Astrocyte of the hippocampus (primary cell): ENCODE data around the gene RBMS2.

ENCODE experiments used
- DNase-seq: peaks from one replicate; pipeline ENCODE4 v3.0.0; 2011; ENCODE audit warnings: low read depth, low spot score

Gene RBMS2

DNA sequence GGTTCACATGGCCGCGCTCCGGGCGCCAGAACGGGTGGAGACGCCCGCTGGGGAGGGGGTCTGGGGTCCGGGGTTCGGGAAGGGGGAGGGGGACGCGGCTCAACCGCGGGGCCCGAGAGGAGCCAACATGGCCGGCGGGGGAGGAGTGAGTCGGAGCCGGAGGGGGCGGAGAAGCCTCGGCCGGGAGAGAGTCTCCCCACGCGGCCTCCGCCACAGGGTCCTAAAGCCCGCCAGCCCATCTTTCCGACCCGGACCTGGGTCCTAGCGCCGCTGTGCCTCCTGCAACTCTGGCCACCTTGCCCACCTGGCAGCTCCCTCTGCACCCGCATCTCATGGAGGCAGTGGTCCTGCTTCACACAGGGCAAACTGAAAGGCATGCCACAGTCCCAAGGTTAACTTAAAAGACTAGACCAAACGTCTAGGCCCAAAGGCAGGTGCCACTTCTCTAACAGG lies 108.6 kb downstream of the RBMS2 start, which contains the start of gene BAZ2A:
Gene BAZ2A (minus strand): TSS at position 147 of the 453 bp plus-strand sequence. CDS start 12,796 bp downstream, outside the sequence.
- peak; percentile 94 for DNase-seq

DNA sequence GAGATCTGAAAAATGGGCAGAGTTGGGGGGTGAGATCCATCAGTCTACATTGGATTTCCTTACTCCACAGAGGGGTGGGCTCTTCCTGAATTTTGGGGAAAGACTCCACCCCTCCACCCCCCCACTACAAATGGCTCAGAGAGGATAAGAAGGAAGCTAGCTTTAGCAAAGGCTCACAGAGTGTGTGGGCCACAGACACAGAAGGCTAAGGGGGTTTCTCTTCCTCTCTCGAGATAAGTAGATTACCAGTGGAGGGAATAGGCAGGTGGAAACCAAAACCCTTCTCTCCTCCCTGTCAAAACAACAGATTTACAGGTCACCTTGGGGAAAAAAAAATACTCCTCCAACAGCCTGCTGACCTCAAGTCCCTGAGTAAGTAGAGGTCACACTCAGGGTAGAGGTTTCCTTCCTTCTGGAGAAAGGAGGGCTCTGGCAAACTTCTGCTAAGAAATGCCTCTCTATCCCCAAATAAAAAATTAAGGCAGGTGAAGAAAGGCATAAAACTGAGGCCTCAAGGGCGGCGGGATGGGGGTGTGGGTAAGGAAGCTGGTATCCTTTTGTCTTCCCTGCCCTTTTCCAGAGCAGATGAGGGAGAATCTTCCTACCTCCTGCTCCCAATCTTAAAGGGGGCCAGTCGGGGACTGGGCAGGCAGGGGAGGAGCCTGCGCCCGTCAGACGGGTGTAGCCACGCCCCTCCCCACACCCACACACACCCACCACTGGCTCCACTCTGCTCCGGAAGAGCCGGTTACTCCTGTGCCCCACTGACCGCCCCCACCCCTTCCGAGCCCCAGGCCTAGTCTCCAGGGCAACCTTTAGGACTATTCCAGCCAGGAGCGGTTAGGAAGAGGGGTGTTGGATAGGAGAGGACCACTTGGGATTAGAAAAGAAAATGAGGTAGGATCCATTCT lies 110.4 kb downstream of the RBMS2 start:
- peak; percentile 47 for DNase-seq

DNA sequence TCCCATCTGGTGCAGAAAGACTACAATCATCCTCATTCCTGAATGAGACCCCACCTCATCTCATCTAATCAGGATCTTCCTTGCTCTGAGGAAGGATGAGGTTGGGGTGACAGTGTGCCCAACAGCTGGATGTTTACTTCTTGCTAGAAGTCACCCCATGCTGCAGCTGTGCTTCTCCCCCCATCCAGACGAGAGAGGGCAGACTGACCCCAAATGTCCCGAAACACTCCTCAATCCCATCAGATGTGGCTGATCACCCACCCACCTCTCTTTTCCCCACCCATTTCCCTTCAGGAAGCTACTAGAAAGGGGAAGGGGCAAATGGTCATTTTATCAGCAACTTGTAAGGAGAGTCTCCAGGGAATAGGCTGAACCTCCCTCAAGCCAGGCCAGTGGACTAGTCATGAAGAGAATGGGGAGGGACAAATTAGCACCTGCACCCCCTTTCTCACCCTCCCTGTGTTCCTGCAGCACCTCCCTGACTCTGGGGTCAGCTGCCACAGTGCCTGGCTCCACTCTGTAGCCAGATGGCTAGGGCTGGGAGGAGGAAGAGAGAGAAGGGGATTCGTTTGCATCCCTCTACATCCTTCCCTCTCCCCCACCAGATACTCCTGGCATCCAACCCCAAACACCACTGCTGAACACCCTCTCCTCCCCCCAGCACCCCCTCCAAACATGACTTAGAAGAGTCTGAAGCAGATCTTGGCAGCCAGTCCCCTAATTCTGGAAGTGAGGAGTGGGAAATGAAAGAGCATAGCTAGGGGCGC lies 111.3 kb downstream of the RBMS2 start:
- no peak for DNase-seq

DNA sequence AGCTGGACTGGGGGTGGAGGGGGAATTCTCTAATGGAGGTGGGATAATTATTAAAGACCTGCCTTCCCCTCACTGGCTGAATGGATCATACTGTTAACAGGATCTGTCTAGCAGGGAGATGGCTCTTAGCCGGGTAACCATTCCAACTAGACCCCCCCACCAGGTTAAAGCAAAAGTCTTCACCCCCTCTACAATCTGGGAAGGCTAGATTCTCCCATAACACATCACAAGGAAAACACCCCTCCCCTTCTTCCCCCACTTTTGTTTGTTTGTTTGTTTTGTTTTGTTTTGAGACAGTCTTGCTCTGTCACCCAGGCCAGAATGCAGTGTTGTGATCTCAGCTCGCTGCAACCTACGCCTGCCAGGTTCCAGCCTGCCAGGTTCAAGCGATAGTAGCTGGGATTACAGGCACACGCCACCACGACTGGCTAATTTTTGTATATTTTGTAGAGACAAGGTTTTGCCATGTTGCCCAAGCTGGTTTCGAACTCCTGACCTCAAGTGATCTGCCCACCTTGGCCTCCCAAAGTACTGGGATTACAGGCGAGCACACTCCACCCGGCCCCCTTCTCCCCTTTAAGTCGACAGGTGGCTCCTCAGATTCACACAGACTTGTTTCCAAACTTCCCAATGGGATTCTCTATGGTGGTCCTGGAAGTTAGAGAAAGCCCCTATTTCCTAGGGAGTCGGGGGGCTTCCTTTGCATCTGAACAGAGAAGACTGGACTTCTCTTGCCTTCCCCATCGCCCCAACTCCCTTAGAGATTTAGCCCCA lies 112.0 kb downstream of the RBMS2 start:
- no peak for DNase-seq

DNA sequence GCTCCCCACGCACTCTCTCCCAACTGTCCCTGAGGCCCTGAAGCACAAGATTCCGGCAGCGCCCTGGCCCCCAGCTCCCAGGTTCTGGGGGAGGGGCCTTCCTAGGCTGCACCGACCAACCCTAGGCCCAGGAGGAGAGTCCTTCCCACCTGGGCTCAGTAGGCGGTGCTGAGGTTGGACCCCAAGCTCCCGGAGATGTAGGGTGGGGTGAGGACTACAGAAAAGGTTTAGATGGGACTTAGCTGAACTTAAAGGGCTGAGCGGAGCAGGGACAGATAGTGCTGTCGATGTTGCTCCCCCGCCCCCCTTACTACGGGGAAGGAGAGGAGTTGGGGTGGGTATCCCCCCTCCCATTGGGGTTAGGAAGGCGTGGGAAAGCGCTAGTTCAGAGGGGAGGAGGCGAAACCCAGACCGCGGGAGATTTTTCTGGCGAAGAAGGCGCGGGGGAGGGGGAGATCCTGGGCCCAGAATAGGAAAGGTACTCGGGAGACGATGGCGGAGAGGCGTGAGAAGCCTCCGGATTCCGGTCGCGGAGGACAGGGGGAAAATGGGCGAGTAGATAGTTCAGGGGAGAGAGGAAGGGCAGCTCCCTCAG lies 112.7 kb downstream of the RBMS2 start:
- peak; percentile 45 for DNase-seq

DNA sequence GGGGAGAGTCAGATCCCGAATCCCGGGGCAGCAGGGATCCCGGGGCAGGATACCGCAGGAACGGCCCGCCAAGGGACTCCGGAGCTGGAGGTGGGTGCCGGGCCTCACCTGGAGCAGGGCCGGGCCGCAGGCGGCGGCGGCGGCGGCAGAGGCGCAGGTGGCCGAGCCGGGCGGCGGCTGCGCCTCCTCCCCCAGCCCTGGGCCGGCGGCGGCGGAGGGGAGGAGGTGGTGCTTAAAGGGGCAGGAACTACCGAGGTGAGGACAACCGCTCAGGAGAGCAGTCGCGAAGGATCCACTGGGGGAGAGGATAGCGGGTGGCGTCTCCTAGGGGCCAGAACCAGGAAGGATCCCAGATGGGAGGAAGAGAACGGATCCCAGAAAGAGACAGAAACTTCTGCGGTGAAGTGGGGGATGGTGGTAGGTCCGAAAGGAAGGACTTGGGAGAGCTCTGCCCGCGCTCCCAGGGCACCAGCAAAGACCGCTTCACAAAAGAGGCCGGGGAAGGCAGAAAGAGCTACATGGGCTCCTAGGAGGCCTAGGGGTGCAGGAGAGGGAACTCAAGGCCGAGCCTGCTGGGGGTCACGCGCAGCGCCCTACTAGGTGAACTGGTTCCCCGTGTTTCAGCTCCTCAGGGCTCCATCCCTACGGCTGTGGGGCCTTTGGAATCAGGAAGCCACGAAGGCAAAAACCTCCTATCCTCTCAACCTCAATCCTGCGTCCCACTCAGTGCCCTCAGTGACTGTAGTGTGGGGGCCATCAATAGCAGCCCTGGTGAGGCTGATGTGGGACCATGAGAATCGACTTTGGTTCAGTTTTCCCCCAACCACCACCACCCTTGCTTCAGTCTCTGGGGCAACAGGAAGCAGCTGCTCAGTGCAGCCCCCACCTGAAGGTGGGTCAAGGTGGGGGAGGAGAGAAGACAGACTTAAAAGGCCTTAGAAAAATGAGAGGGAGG lies 113.5 kb downstream of the RBMS2 start:
- peak; percentile 84 for DNase-seq

DNA sequence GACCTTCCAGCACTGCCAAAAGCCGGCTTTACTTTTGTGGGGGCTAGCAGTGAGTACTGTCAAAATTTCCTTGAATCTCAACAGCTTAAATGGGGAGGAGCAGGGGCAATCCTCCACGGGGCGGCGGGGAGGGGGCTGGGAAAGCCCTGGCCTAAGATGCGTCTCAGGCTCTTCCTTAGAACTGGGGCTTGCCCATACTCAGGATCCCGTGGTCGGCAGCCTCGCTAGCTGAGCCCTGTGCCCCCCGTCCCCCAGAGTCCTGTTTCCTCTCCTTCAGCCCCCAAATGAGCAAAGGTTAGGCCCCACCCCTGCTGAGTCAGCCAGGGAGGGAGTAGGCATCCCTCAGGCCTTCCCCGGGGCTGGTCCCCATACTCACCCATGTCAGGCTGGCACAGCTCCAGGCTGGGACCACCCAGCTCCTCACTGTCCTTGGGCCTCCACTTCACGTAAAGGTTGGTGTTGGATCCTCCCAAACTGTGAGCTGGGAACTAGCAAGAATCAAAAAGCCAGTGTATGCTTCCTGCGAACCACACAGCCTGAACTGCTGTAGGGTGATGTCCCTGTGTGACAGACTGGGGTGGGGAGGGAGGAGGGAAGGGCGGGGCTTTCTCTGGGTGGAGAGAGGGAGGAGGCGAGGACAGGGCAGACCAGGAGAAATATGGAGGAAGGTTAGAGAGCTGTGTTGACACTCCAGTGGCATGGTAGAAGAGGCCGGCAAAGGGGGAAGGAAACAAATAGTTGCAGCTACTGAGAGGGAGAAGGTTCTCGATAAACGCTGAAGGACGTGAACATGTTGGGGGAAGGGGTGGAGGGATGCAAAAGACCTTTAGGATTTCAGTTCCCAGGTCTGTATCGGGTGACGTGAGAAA lies 114.4 kb downstream of the RBMS2 start:
- DNase-seq, result peak; percentile 92

DNA sequence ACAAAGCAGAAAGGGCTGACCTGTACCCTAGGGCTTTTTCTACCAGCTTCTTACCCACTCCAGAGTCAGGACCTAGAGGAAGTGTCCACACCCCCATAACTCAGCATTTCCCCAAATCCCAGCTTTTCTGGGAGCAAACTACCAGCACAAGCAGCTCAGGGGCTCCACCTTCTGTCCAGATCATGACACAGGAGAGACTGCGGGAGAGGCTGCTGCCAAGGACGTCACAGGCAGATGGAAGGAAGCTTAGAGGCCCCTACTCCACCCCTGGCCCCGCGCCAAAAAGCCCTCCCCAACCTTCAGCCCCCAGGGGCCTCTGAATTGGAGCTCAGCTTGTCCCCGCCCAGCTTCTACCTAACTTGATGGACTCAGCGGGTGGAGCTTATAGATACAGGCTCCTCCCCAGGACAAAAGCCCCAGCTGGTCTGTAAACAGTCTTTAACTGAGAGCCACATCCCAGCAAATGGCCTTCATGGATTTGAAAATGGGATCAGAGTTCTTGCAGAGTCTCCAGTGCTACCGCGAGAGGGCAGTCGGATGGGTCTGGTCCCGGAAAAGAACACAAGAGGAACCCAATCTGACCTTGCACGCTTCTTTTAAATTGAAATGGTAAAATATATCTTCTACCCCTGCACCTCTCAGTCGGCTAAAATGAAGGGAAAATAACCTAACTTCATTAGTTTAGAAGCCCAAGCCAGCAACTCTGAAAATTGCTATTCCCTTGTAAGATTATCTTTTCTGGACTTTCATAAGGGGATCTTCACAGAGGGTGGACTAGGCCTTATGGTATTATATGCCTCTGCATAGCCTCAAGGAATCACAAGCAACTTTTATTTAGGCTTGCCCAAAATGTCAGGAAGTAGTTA lies 115.3 kb downstream of the RBMS2 start:
- peak; percentile 99 for DNase-seq

DNA sequence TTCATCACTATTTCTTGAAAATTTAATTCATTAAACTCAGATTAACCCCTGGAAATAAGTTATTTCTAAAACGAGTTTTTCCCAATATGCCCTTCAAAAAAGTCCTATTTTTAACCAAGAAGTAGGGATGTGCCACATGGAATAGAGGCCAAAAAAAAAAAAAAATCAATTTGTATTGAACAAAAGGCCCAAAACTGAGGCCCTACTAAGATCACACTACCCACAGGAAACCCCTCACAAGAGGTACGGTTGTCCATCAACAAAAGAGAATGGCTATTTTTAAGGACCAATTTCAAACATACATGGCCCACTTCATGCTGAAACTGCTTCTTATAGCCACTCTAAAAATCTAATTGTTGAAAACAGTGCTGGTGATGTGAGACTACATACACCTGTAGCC lies 116.0 kb downstream of the RBMS2 start:
- DNase-seq, result no peak

DNA sequence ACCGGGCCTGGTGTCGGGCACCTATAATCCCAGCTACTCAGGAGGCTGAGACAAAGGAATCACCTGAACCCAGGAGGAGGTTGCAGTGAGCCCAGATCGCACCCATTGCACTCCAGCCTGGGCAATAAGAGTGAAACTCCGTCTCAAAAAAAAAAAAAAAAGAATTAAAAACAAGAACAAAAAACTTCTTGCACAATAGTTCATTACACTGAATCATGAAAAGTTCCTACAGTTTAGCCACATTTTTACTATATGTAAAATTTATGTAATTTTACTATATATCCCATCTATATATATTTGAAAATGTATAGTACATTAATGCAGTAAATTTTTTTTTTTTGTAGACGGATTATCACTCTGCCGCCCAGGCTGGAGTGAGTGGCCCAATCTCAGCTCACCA lies 119.6 kb downstream of the RBMS2 start:
- DNase-seq, result no peak

DNA sequence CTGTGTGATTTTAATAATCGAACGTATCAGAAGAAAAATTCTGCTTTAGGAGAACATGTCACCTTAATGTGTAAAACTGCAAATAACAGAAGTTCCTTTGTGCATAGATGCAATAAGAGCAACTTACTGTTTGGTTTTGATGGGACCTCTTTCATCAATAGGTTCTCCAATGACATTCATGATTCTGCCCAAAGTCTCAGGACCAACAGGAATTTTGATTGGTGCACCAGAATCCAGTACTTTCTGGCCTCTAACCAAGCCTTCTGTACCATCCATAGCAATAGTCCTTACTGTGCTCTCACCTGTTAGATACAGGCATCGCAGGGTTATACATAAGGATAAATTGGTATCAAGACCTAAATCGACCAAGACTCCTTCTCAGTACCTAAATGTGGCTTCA lies 123.0 kb downstream of the RBMS2 start:
- DNase-seq, result peak; percentile 35

DNA sequence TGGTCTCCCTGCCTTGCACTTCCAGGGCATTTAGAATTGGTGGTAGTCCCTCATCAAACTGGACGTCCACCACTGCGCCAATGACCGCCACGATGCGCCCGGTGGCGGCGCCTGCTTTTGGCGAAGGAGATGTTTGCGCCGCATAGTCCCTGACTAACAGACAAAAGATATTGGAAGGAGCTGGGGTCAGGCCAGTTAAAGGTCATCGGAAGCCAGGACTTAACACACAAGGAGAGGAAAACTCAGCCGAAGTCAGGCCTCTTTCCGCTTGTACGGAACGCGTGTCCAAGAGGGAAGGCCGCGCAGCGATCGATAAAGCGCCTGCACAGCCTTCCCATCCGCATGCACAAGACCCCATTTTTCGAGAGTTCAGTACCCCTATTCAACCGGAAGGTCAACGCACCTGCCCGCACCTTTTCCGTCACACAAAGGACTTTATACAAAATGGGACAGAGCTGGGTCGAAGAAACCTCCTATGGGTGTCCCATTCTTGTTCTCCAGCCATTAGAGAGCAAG lies 123.6 kb downstream of the RBMS2 start:
- peak; percentile 47 for DNase-seq
